Measurements from ENCODE around the gene BECN2. TPM values are rescaled to one million over a fixed set of nuclear protein-coding genes. Genes with fewer than 3 reads are reported as not detected.

Gene BECN2
- total and polyA plus RNA-seq, 12 donors = not detected

DNA sequence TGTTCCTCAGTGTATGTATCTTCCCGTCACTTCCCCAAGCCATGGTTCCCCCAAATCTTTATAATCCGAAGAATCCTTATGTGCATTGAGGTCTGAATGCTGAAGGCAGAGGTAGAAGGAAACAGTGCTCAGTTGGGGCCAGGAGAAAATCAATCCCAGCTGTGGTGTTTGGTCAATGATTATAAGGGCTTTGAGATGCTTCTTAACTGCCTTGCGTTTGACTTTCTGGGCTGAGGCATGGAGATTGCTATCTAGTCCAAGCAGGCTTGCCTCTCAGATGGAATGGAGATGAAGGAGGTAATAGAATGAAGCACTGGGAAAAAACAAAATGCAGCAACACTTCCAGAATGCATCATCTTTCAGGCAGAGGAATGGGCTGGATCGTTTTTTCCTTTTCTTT, 44.9 kb downstream of the BECN2 start:
- Histone ChIP-seq H3K4me3 (no peak overlapping the region), H3K27ac (no peak overlapping the region), H3K4me1 (replicated peaks in 1 of 2) (peaks cover 0 to 7% of the 10 kb centered on the region in 2 donors), H3K27me3 (no peaks in the 10 kb centered on the region), H3K9me3 (replicated peaks in 1 of 3) (no peaks in the 10 kb centered on the region), H3K36me3 (replicated peaks in 1 of 2) (no peaks in the 10 kb centered on the region)
- TF ChIP-seq POLR2A (IDR thresholded peaks at IDR 0.05) = no peak
- TF ChIP-seq, protein P1, sequence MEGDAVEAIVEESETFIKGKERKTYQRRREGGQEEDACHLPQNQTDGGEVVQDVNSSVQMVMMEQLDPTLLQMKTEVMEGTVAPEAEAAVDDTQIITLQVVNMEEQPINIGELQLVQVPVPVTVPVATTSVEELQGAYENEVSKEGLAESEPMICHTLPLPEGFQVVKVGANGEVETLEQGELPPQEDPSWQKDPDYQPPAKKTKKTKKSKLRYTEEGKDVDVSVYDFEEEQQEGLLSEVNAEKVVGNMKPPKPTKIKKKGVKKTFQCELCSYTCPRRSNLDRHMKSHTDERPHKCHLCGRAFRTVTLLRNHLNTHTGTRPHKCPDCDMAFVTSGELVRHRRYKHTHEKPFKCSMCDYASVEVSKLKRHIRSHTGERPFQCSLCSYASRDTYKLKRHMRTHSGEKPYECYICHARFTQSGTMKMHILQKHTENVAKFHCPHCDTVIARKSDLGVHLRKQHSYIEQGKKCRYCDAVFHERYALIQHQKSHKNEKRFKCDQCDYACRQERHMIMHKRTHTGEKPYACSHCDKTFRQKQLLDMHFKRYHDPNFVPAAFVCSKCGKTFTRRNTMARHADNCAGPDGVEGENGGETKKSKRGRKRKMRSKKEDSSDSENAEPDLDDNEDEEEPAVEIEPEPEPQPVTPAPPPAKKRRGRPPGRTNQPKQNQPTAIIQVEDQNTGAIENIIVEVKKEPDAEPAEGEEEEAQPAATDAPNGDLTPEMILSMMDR (IDR thresholded peaks at IDR 0.05) = no peak
- intact Hi-C loops (cut with DNase I) = no loop called here
- DNase-seq = no peak
- 72 to 78% (median 75%) methylated on average over 4 of the region's 4 CpGs for WGBS, 4 donors

DNA sequence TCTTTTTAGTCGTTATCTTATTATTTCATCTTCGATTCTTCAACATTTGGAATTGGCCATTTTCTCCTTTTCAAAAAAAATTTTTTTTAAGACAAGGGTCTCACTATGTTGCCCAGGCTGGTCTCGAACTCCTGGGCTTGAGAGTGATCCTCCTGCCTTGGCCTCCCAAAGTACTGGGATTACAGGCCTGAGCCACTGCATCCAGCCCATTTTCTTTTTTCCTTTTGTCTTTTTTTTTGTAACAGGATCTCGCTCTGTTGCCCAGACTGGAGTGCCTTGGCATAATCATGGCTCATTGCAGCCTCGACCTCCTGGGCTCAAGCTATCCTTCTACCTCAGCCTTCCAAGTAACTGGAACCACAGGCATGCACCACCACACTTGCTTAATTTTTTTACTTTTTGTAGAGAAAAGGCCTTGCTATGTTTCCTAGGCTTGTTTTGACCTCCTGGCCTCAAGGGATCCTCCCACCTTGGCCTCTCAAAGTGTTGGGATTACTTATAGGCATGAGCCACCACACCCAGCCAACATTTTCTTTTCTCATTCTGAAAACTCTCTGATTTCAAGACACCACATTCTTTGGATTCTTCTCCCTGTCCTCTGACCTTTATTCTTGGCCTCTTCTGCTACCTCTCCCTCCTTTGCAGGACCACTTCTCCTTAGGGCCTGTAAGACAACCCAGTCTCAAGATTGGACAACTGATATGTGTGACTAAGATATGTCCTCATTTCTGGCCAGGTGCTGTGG, 47.4 kb downstream of the BECN2 start:
- 87 to 92% (median 89%) methylated on average over 5 of the region's 5 CpGs for WGBS, 4 donors
- TF ChIP-seq, protein P1 (IDR thresholded peaks at IDR 0.05) = no peak
- TF ChIP-seq POLR2A (IDR thresholded peaks at IDR 0.05) = no peak
- DNase-seq = no peak
- Histone ChIP-seq H3K4me1 (replicated peaks in 1 of 2) (no peaks in the 10 kb centered on the region), H3K27me3 (no peaks in the 10 kb centered on the region), H3K9me3 (replicated peaks in 1 of 3) (no peaks in the 10 kb centered on the region), H3K27ac (no peak overlapping the region), H3K36me3 (replicated peaks in 1 of 2) (no peaks in the 10 kb centered on the region), H3K4me3 (no peak overlapping the region)
- intact Hi-C loops (cut with DNase I) = no loop called here

DNA sequence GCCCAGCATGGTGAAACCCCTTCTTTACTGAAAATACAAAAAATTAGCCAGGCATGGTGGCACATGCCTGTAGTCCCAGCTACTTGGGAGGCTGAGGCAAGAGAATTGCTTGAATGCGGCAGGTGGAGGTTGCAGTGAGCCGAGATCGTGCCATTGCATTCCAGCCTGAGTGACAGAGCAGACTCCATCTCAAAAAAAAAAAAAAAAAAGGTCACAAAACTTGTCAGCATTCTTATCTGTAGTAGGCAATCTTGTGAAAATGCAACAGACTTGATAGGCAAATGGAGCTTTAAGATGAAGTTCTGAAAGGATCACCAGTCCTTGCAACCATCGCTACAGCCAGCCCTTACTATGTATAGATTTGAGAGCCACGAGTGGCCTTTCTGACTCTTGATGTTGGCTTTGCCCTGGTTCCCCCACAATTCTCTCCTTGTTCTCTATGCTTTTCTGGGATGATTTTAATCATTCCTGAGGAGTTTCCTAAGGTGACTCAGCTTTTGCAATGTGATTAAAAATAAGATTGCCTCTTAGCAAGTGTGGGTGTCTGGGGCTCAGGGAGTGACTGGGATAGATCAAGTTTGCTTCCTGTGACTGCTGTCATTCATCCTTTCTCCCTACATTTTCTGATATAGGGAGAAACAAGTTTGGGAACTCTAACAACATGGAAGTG, 48.4 kb downstream of the BECN2 start:
- no peaks in the 10 kb centered on the region for H3K9me3 ChIP-seq (replicated peaks in 1 of 3)
- H3K27me3 ChIP-seq = no peaks in the 10 kb centered on the region
- 79 to 85% (median 80%) methylated on average over 5 of the region's 5 CpGs for WGBS, 4 donors
- intact Hi-C loops (cut with DNase I) = no loop called here
- H3K27ac ChIP-seq = no peak overlapping the region
- H3K4me3 ChIP-seq = no peak overlapping the region
- no peaks in the 10 kb centered on the region for H3K4me1 ChIP-seq (replicated peaks in 1 of 2)
- no peak for TF ChIP-seq POLR2A (IDR thresholded peaks at IDR 0.05)
- TF ChIP-seq, protein P1 (IDR thresholded peaks at IDR 0.05) = no peak
- no peaks in the 10 kb centered on the region for H3K36me3 ChIP-seq (replicated peaks in 1 of 2)
- DNase-seq = no peak

DNA sequence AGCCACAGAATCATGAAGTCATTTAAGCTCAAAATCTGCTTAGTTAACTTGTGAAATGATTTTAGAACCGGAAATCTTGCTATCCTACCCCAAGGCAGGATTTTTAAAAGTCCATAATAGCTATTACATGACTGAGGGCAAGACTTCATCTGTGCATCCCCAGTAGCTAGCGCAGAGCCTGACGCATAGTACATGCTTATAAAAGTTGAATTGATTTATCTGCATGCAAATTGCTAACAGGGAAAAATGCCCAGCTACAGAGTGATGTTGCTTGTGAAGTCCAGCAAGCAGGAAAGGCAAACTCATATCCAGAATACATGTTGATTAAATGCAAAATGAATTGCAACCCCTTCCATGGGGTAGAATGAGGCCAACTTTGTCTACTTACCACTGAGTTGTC, 49.4 kb downstream of the BECN2 start:
- no peak overlapping the region for H3K4me3 ChIP-seq
- 77 to 85% (median 82%) methylated on average over 3 of the region's 3 CpGs for WGBS, 4 donors
- H3K27me3 ChIP-seq = no peaks in the 10 kb centered on the region
- no peaks in the 10 kb centered on the region for H3K9me3 ChIP-seq (replicated peaks in 1 of 3)
- TF ChIP-seq, protein P1 (IDR thresholded peaks at IDR 0.05) = no peak
- no peak overlapping the region for H3K27ac ChIP-seq
- H3K4me1 ChIP-seq (replicated peaks in 1 of 2) = no peaks in the 10 kb centered on the region
- DNase-seq = no peak
- H3K36me3 ChIP-seq (replicated peaks in 1 of 2) = no peaks in the 10 kb centered on the region
- intact Hi-C loops (cut with DNase I) = no loop called here

Other genes starting within 250 kb of the BECN2 start
- 1 to 10 TPM in 3 of 9 donors, under 1 TPM in 5, not detected in 1; 0.14 to 9.0 (median 0.88) TPM for gene EXO1, start 109.6 kb upstream of the BECN2 start, total RNA-seq
- 1 to 10 TPM in 1 of 3 donors, under 1 TPM in 1, not detected in 1; 0.13 to 2.0 TPM for gene EXO1, start 109.6 kb upstream of the BECN2 start, polyA plus RNA-seq
- gene MAP1LC3C, start 41.3 kb downstream of the BECN2 start, total RNA-seq = 1 to 10 TPM in 1 of 9 donors, under 1 TPM in 5, not detected in 3; 0.06 to 2.6 (median 0.38) TPM
- gene MAP1LC3C, start 41.3 kb downstream of the BECN2 start, polyA plus RNA-seq = 1 to 10 TPM in 1 of 3 donors, under 1 TPM in 1, not detected in 1; 0.72 to 1.5 TPM